ENCODE measurements around the gene SLC1A2.

SLC1A2 gene

DNA sequence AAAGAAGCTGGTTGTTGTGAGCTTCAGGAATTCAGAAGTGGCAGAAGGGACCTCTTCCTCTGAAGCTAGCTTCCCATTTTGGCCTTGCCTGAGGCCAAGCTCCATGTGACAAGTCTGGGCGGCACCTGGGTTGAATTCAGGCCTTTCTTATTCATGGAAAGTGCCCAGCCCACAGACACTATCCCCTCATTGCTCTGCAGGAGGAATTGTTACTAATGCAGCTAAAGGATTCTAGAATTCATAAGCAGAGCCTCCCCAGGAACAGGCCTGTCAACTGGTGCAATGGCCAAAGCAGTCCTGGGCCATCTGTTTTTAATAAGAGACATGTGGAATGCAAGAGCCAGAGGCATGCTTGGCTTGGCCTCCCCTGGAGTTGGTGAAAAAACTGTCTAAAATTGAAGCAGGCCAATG, 71.4 kb downstream of the SLC1A2 start:
- no peak for DNase-seq

- no peak for DNase-seq
Observed at GRCh38 chr11:35347173-35347878, 72.0 kb downstream of the SLC1A2 start.

GRCh38 chr11:35346472-35347156, 72.7 kb downstream of the SLC1A2 start:
- no peak for DNase-seq

- no peak for DNase-seq
Observed at GRCh38 chr11:35344681-35345574, 74.4 kb downstream of the SLC1A2 start.

DNA sequence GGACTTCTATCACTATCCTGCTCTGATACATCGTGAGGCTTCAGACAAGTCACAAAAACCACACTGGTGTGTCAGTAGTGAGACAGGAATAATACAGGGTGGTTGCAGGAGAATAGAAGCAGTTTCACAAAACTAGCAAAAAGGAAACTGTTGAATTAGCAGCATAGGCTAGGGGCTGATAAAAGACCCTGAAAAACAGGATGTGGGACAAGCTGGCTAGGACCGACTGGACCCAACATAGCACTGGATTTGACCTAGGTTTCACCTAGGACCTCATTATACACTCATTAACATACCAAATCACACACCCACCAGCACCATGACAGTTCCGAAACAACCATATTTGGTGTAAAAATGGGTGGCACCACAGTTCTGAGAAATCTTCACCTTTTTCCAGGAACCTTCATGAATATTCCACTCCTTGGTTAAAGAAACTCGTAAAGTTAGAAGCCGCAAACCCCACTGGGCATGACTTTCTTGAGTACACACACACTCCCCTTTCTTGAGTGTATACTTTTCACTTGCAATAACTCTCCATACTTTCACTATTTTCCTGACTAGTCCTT, 76.2 kb downstream of the SLC1A2 start:
- DNase-seq, result peak; percentile 10

GRCh38 chr11:35340715-35341114, 78.6 kb downstream of the SLC1A2 start:
- DNase-seq, result no peak

- no peak for DNase-seq
Observed at GRCh38 chr11:35340071-35340470, 79.3 kb downstream of the SLC1A2 start.

DNA sequence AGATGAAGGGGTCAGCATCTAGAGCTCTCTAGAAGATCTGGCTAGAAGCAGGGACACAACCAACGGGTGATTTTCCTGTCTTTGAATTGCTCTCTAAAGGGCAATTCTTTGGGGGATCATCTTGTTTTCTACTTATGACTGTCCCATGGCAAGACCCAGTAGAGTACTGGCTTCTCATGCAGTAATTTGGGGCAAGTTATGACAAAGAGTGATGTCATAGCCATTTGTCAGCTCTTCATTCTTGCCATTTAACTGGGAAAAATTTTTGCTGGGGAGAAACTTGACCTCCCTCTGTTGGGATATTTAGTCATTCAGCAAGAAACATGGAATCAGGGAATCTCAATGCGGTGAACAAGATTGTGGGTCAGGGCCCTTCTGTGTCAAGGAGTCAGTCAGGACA, 80.4 kb downstream of the SLC1A2 start:
- no peak for DNase-seq

- DNase-seq, result no peak
Observed at GRCh38 chr11:35337914-35338305, 81.4 kb downstream of the SLC1A2 start.

- no peak for DNase-seq
Observed at GRCh38 chr11:35337136-35337913, 82.0 kb downstream of the SLC1A2 start.

DNA sequence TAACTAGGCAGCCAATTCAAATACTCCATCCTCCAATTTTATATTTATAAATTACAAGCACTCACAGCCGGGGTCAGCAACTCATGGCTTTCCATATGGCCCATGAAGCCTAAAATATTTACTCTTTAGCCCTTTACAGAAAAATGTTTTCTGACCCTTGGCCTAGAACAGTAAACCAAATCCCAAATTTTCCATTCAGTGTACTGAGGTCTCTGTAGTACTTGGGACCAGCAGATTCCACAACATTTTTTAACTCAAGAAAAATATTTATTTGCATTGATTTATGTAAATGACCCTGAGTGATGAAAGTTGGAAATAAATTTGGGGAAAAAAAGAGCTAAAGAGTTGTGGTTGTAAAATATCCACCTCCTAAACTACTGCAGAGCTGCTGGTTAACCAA, 82.6 kb downstream of the SLC1A2 start:
- no peak for DNase-seq

- DNase-seq, result no peak
Observed at GRCh38 chr11:35335226-35335625, 84.1 kb downstream of the SLC1A2 start.

DNA sequence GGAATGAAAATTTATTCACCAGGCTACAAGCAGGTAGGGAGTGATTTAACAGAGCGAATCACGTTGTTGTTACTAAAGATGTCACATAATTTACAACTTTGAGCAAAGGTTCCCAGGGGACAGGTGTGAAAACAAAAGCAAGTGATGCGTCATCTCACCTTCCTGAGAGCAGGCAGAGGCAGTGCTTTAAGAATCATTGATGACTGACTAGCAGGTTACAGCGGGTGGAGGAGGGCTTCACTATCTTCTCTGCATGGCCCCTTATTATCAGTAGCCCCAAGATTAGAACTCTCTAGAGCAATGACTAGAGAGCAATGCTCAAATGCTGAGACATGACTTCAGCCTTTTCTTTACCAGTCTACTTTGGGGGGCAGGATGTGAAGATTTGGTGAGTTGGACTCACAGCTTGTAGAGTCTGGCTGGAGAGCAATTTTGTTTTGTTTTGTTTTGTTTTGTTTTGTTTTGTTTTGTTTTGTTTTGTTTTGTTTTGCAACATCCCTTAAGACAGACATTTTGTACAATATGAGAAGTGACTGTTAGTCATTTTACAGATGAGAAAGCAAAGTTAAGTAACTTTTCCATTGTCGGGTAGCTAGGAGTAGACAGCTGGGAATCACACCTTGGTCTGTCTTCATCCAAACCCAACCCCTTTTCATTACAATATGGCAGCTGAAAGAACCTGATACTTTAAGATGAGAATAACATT, 84.8 kb downstream of the SLC1A2 start:
- DNase-seq, result no peak

DNA sequence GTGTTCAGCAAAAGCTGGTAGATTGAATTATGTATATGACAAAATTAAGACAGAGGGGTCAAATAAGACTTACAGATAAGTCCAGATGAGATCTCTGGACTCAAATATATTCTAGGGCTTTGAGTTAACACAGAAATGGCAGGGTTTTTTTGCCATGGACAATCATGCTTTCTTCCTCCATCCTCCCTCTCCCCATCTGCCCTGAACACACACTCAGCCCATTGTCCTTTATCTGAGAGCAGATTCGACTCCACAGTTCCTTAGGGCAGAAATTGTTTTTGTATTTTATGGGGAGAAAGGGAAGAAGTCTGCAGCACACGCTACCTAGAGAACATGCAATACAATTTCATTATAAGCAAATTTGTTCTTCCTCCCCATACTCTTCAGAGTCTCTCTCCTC, 86.8 kb downstream of the SLC1A2 start:
- DNase-seq, result no peak

GRCh38 chr11:35330931-35331330, 88.4 kb downstream of the SLC1A2 start:
- DNase-seq, result no peak

GRCh38 chr11:35330156-35330889, 89.0 kb downstream of the SLC1A2 start:
- no peak for DNase-seq

DNA sequence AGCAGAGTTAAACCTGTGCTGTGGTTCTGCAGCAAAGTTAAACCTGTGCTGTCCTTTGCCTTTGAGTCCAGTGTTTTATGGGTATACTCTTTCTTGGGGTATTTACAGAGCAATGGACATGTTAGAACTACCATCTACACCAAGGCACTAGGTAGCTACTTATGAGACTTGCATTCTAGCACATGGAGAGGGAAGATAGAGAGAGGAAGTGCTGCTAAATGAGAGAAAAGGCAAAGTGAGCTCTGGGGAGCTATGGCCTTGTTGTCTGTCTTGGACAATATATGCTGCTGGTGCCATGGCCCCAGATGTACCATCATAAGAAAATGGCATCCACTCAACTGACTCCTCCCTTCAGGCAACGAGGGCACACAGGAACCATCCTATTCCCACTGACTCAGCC, 91.5 kb downstream of the SLC1A2 start:
- DNase-seq, result no peak

- no peak for DNase-seq
Observed at GRCh38 chr11:35326266-35326879, 93.0 kb downstream of the SLC1A2 start.

DNA sequence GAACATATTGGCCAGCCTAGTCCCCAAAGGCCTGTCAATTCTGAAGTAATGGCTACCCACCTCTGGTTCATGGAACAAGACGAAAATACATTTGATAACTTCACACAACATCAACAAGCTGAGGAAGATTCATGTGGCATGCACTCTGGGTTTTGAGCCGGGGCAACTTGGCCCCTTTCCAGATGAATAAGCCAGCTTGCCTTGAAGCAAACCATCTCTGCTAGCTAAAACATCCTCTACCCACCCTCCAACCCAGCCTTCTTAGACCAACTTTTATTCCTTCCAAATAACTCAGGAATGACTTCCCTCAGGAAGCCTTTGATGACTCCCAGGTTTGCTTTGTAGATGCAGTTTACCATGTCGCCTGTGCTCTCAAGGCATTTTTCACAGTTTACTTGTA, 94.4 kb downstream of the SLC1A2 start:
- DNase-seq, result no peak

- no peak for DNase-seq
Observed at GRCh38 chr11:35324183-35324886, 95.0 kb downstream of the SLC1A2 start.

Measured in hematopoietic multipotent progenitor cell treated with erythropoietin and hydrocortisone succinate and interleukin-3 and kit ligand, for 6 days (in vitro differentiated cells).